Astrocyte (in vitro differentiated cells and primary cell): Measurements from ENCODE around the gene TEAD1.

Experiments
- EZH2 ChIP-seq: IDR thresholded peaks from 2 replicates; pipeline ENCODE4 v1.6.1; 2012; ENCODE audit warnings: mild to moderate bottlenecking, low read length, inconsistent platforms; ENCODE audit not compliant: insufficient read depth
- TF ChIP-seq, protein P1 (sequence below): IDR thresholded peaks from 2 replicates; pipeline ENCODE4 v1.5.1; 2011; ENCODE audit warnings: low read depth, mild to moderate bottlenecking, inconsistent platforms, low read length, moderate library complexity; ENCODE audit not compliant: insufficient read depth

DNA sequence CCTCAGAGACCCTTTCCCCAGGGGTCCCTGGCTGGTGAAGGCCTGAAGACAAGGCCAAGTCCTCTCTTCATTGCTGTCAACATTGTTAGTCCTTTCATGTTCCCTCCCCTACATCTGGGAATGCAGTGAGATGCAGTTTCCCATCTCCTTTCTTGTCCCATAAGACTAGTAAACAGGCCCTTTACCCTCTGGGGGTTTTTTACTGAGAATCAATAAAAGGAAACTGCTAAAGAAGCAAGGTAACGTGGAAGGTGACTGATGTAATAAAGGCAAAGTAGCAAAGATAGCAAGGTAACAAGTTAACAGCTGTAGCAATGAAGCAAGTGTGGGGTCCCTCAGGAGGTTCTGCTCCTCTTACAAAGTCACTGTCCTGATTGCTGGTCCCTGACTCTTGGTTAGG, 37.3 kb downstream of the TEAD1 start:
- TF ChIP-seq, protein P1, sequence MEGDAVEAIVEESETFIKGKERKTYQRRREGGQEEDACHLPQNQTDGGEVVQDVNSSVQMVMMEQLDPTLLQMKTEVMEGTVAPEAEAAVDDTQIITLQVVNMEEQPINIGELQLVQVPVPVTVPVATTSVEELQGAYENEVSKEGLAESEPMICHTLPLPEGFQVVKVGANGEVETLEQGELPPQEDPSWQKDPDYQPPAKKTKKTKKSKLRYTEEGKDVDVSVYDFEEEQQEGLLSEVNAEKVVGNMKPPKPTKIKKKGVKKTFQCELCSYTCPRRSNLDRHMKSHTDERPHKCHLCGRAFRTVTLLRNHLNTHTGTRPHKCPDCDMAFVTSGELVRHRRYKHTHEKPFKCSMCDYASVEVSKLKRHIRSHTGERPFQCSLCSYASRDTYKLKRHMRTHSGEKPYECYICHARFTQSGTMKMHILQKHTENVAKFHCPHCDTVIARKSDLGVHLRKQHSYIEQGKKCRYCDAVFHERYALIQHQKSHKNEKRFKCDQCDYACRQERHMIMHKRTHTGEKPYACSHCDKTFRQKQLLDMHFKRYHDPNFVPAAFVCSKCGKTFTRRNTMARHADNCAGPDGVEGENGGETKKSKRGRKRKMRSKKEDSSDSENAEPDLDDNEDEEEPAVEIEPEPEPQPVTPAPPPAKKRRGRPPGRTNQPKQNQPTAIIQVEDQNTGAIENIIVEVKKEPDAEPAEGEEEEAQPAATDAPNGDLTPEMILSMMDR, result no peak
- no peak for TF ChIP-seq EZH2
